Activated T-helper 1 cell treated with anti-CD3 and anti-CD28 coated beads, Interleukin-12 subunit alpha, Interleukin-12 subunit beta, Interleukin-2, Interleukin-4 antibody, amounts not matched to agents 30 ng/mL and 10 ng/mL and 1 ng/mL, durations not matched to agents 14 hours and 24 hours and 36 hours (primary cell): Measurements from ENCODE around the gene PRR11. TPM values are rescaled to one million over a fixed set of nuclear protein-coding genes. Genes with fewer than 3 reads are reported as not detected.
"Not testable (repeated sequence)": the region's sequence is repeated elsewhere in the genome, so short reads cannot be mapped to it uniquely, and the experiment has no call there.

Source experiments
- DNase-seq: peaks from one replicate; pipeline ENCODE4 v3.0.0; 2021; ENCODE audit warnings: low spot score
- H3K27ac Mint-ChIP-seq: one replicate; pipeline ENCODE4 v1.8.0; 2021; ENCODE audit warnings: mild to moderate bottlenecking, mixed read lengths
- H3K27me3 Mint-ChIP-seq: one replicate; pipeline ENCODE4 v1.8.0; 2022; ENCODE audit warnings: mild to moderate bottlenecking, moderate library complexity, mixed read lengths; ENCODE audit not compliant: insufficient read depth
- H3K36me3 Mint-ChIP-seq: one replicate; pipeline ENCODE4 v1.8.0; 2021; ENCODE audit warnings: low read depth, mixed read lengths
- H3K4me1 Mint-ChIP-seq: one replicate; pipeline ENCODE4 v1.8.0; 2021; ENCODE audit warnings: low read depth, mixed read lengths
- H3K4me3 Mint-ChIP-seq: one replicate; pipeline ENCODE4 v1.8.0; 2021; ENCODE audit warnings: mild to moderate bottlenecking, moderate library complexity, mixed read lengths
- H3K9me3 Mint-ChIP-seq: one replicate; pipeline ENCODE4 v1.8.0; 2021; ENCODE audit warnings: mixed read lengths
- intact Hi-C: fragments of 100-400 bp; cut with micrococcal nuclease; formaldehyde crosslinking; loops from one replicate; pipeline ENCODE4 v1.15.1; 2024
- total RNA-seq: library from RNA; stranded (reverse); gene quantifications from 2 replicates; pipeline ENCODE4 v1.2.3, GENCODE V29; 2022

Gene PRR11
- total RNA-seq, 1 donor from 2014 or later = 32.7 TPM

- peaks cover 5% of the 10 kb centered on the region for H3K4me1 Mint-ChIP-seq
- intact Hi-C loops = no loop called here
- no peak overlapping the region for H3K27ac Mint-ChIP-seq
- H3K9me3 Mint-ChIP-seq = no peaks in the 10 kb centered on the region
- peaks cover 11% of the 10 kb centered on the region for H3K36me3 Mint-ChIP-seq
- no peaks in the 10 kb centered on the region for H3K27me3 Mint-ChIP-seq
- no peak overlapping the region for H3K4me3 Mint-ChIP-seq
- no peak for DNase-seq
Measured at GRCh38 chr17:59129814-59130213, 25.7 kb upstream of the PRR11 start.

GRCh38 chr17:59131131-59131530, 24.4 kb upstream of the PRR11 start:
- Mint-ChIP-seq H3K9me3 (no peaks in the 10 kb centered on the region), H3K27ac (no peak overlapping the region), H3K4me3 (no peak overlapping the region), H3K36me3 (peaks cover 10% of the 10 kb centered on the region), H3K27me3 (no peaks in the 10 kb centered on the region), H3K4me1 (peaks cover 5% of the 10 kb centered on the region)
- intact Hi-C loops = no loop called here
- DNase-seq = no peak

GRCh38 chr17:59138339-59138738, 17.2 kb upstream of the PRR11 start:
- H3K4me3 Mint-ChIP-seq, H3K27ac Mint-ChIP-seq, DNase-seq, H3K36me3 Mint-ChIP-seq, H3K27me3 Mint-ChIP-seq, intact Hi-C loops, H3K4me1 Mint-ChIP-seq, H3K9me3 Mint-ChIP-seq: not testable (repeated sequence)

GRCh38 chr17:59139939-59140338, 15.6 kb upstream of the PRR11 start:
- H3K27me3 Mint-ChIP-seq = no peaks in the 10 kb centered on the region
- no peak for DNase-seq
- intact Hi-C loops = no loop called here
- no peak overlapping the region for H3K27ac Mint-ChIP-seq
- peaks cover 4% of the 10 kb centered on the region for H3K36me3 Mint-ChIP-seq
- H3K4me3 Mint-ChIP-seq = no peak overlapping the region
- peaks cover 6% of the 10 kb centered on the region for H3K4me1 Mint-ChIP-seq
- H3K9me3 Mint-ChIP-seq = no peaks in the 10 kb centered on the region

- DNase-seq = no peak
- Mint-ChIP-seq H3K9me3 (no peaks in the 10 kb centered on the region), H3K36me3 (peaks cover 12% of the 10 kb centered on the region), H3K27ac (no peak overlapping the region), H3K4me1 (peaks cover 15% of the 10 kb centered on the region), H3K4me3 (no peak overlapping the region), H3K27me3 (no peaks in the 10 kb centered on the region)
- intact Hi-C loops = no loop called here
Measured at GRCh38 chr17:59141860-59142259, 13.7 kb upstream of the PRR11 start.

- Mint-ChIP-seq H3K27ac (no peak overlapping the region), H3K4me3 (no peak overlapping the region), H3K4me1 (peaks cover 32% of the 10 kb centered on the region), H3K27me3 (no peaks in the 10 kb centered on the region), H3K9me3 (no peaks in the 10 kb centered on the region), H3K36me3 (peaks cover 12% of the 10 kb centered on the region)
- no peak for DNase-seq
- intact Hi-C loops = no loop called here
Measured at GRCh38 chr17:59145571-59146096, 9.9 kb upstream of the PRR11 start.

- H3K9me3 Mint-ChIP-seq = no peaks in the 10 kb centered on the region
- H3K27ac Mint-ChIP-seq = no peak overlapping the region
- peaks cover 63% of the 10 kb centered on the region for H3K4me1 Mint-ChIP-seq
- no peak for DNase-seq
- intact Hi-C loops = no loop called here
- H3K27me3 Mint-ChIP-seq = no peaks in the 10 kb centered on the region
- H3K36me3 Mint-ChIP-seq = peaks cover 23% of the 10 kb centered on the region
- H3K4me3 Mint-ChIP-seq = no peak overlapping the region
Measured at GRCh38 chr17:59149051-59149450, 6.5 kb upstream of the PRR11 start.

- peaks cover 57% of the 10 kb centered on the region for H3K4me1 Mint-ChIP-seq
- peak overlapping the region; percentile 9 for H3K27ac Mint-ChIP-seq
- no peak for DNase-seq
- H3K4me3 Mint-ChIP-seq = peak overlapping the region; percentile 6
- no peaks in the 10 kb centered on the region for H3K27me3 Mint-ChIP-seq
- no peaks in the 10 kb centered on the region for H3K9me3 Mint-ChIP-seq
- intact Hi-C loops = loop anchor here (5.0 kb wide), 1 partner anchor 292 kb away; no protein-coding TSS in a partner anchor
- H3K36me3 Mint-ChIP-seq = peaks cover 18% of the 10 kb centered on the region
Measured at GRCh38 chr17:59149841-59150511, 5.6 kb upstream of the PRR11 start.

GRCh38 chr17:59151006-59151405, 4.5 kb upstream of the PRR11 start:
- no peaks in the 10 kb centered on the region for H3K9me3 Mint-ChIP-seq
- intact Hi-C loops = loop anchor here (5.0 kb wide), 1 partner anchor 291 kb away; no protein-coding TSS in a partner anchor
- no peak overlapping the region for H3K4me3 Mint-ChIP-seq
- DNase-seq = no peak
- H3K4me1 Mint-ChIP-seq = peaks cover 48% of the 10 kb centered on the region
- H3K27me3 Mint-ChIP-seq = no peaks in the 10 kb centered on the region
- peaks cover 11% of the 10 kb centered on the region for H3K36me3 Mint-ChIP-seq
- H3K27ac Mint-ChIP-seq = no peak overlapping the region

- Mint-ChIP-seq H3K4me1 (peaks cover 48% of the 10 kb centered on the region), H3K27me3 (no peaks in the 10 kb centered on the region), H3K27ac (peak overlapping the region; percentile 41), H3K36me3 (peaks cover 11% of the 10 kb centered on the region), H3K9me3 (no peaks in the 10 kb centered on the region), H3K4me3 (peak overlapping the region; percentile 35)
- intact Hi-C loops = loop anchor here (5.0 kb wide), 1 partner anchor 291 kb away; no protein-coding TSS in a partner anchor
- DNase-seq = no peak
Measured at GRCh38 chr17:59151591-59151990, 4.0 kb upstream of the PRR11 start.

GRCh38 chr17:59152925-59153324, 2.6 kb upstream of the PRR11 start:
- peaks cover 12% of the 10 kb centered on the region for H3K36me3 Mint-ChIP-seq
- DNase-seq = no peak
- no peak overlapping the region for H3K4me3 Mint-ChIP-seq
- intact Hi-C loops = loop anchor here (5.0 kb wide), 1 partner anchor 289 kb away; no protein-coding TSS in a partner anchor
- no peaks in the 10 kb centered on the region for H3K9me3 Mint-ChIP-seq
- no peak overlapping the region for H3K27ac Mint-ChIP-seq
- H3K4me1 Mint-ChIP-seq = peaks cover 54% of the 10 kb centered on the region
- no peaks in the 10 kb centered on the region for H3K27me3 Mint-ChIP-seq

GRCh38 chr17:59154292-59154720, 1.2 kb upstream of the PRR11 start:
- peaks cover 15% of the 10 kb centered on the region for H3K36me3 Mint-ChIP-seq
- intact Hi-C loops = loop anchor here (2.0 to 5.0 kb wide), 3 partner anchors 288 to 816 kb away; partner anchors contain the start of genes RPS6KB1 and TUBD1
- DNase-seq = peak; percentile 41
- H3K4me1 Mint-ChIP-seq = peaks cover 61% of the 10 kb centered on the region
- no peak overlapping the region for H3K4me3 Mint-ChIP-seq
- no peaks in the 10 kb centered on the region for H3K27me3 Mint-ChIP-seq
- no peak overlapping the region for H3K27ac Mint-ChIP-seq
- H3K9me3 Mint-ChIP-seq = no peaks in the 10 kb centered on the region

GRCh38 chr17:59154721-59155438, 666 bp upstream of the PRR11 start, which contains the start of gene SKA2:
Gene SKA2, minus strand, starts transcription at chr17:59155186. Its CDS starts 23 bp downstream, at chr17:59155163.
- Mint-ChIP-seq H3K4me1 (peaks cover 61% of the 10 kb centered on the region), H3K27ac (no peak within 1 kb of the TSS), H3K9me3 (no peaks in the 10 kb centered on the region), H3K36me3 (peaks cover 18% of the 10 kb centered on the region), H3K4me3 (no peak within 1 kb of the TSS), H3K27me3 (no peaks in the 10 kb centered on the region)
- DNase-seq = peak; percentile 98
- intact Hi-C loops = loop anchor here (1.0 to 5.0 kb wide), 13 partner anchors 49 to 1237 kb away; partner anchors contain the start of genes CLTC, GDPD1, PTRH2 and RPS6KB1
